Measurements from ENCODE around the gene TMEM256.

Gene TMEM256

GRCh38 chr17:7393613-7394451 is 10.1 kb downstream of the TMEM256 start:
- Histone ChIP-seq H3K9ac (peak overlapping the region; percentile 42; the same call in 1 of the 2 replicates), H3K36me3 (ENCODE audit: insufficient read depth) (no peaks in the 10 kb centered on the region), H3K4me1 (ENCODE audit: low read depth, poor library complexity, severe bottlenecking) (no peaks in the 10 kb centered on the region), H3K79me2 (ENCODE audit: insufficient read depth, low read depth) (no peaks in the 10 kb centered on the region), H3K4me3 (IDR thresholded peaks at IDR 0.05; ENCODE audit: insufficient read depth, low read depth, low read length) (no peak overlapping the region), H3K27me3 (ENCODE audit: insufficient read depth, low read depth) (no peaks in the 10 kb centered on the region), H4K20me1 (ENCODE audit: insufficient read depth) (no peaks in the 10 kb centered on the region), H2AFZ (ENCODE audit: low read depth) (peak overlapping the region; percentile 26; the same call in 1 of the 2 replicates), H3K4me2 (peak overlapping the region; percentile 39; the same call in 1 of the 2 replicates), H3K27ac (no peak overlapping the region)
- no peak for TF ChIP-seq CTCF (conservative IDR thresholded peaks at IDR 0.05; ENCODE audit: low read depth, low read length)

GRCh38 chr17:7392696-7393612 is 10.9 kb downstream of the TMEM256 start:
- Histone ChIP-seq H3K4me2 (peak overlapping the region; percentile 39; the same call in 1 of the 2 replicates), H4K20me1 (ENCODE audit: insufficient read depth) (no peaks in the 10 kb centered on the region), H2AFZ (ENCODE audit: low read depth) (no peak overlapping the region), H3K9ac (no peak overlapping the region), H3K36me3 (ENCODE audit: insufficient read depth) (no peaks in the 10 kb centered on the region), H3K27me3 (ENCODE audit: insufficient read depth, low read depth) (no peaks in the 10 kb centered on the region), H3K4me3 (IDR thresholded peaks at IDR 0.05; ENCODE audit: insufficient read depth, low read depth, low read length) (no peak overlapping the region), H3K27ac (no peak overlapping the region), H3K79me2 (ENCODE audit: insufficient read depth, low read depth) (no peaks in the 10 kb centered on the region), H3K4me1 (ENCODE audit: low read depth, poor library complexity, severe bottlenecking) (no peaks in the 10 kb centered on the region)
- no peak for TF ChIP-seq CTCF (conservative IDR thresholded peaks at IDR 0.05; ENCODE audit: low read depth, low read length)

GRCh38 chr17:7391307-7391706 is 12.6 kb downstream of the TMEM256 start:
- no peak overlapping the region for H3K9ac ChIP-seq
- H3K27ac ChIP-seq: no peak overlapping the region
- H3K36me3 ChIP-seq (ENCODE audit: insufficient read depth): no peaks in the 10 kb centered on the region
- H3K79me2 ChIP-seq (ENCODE audit: insufficient read depth, low read depth): no peaks in the 10 kb centered on the region
- no peaks in the 10 kb centered on the region for H4K20me1 ChIP-seq (ENCODE audit: insufficient read depth)
- TF ChIP-seq CTCF (conservative IDR thresholded peaks at IDR 0.05; ENCODE audit: low read depth, low read length): no peak
- H3K27me3 ChIP-seq (ENCODE audit: insufficient read depth, low read depth): no peaks in the 10 kb centered on the region
- no peak overlapping the region for H2AFZ ChIP-seq (ENCODE audit: low read depth)
- no peaks in the 10 kb centered on the region for H3K4me1 ChIP-seq (ENCODE audit: low read depth, poor library complexity, severe bottlenecking)
- H3K4me3 ChIP-seq (IDR thresholded peaks at IDR 0.05; ENCODE audit: insufficient read depth, low read depth, low read length): no peak overlapping the region
- H3K4me2 ChIP-seq: no peak overlapping the region

GRCh38 chr17:7389924-7390910 is 13.7 kb downstream of the TMEM256 start:
- no peaks in the 10 kb centered on the region for H3K4me1 ChIP-seq (ENCODE audit: low read depth, poor library complexity, severe bottlenecking)
- no peak overlapping the region for H3K27ac ChIP-seq
- H3K79me2 ChIP-seq (ENCODE audit: insufficient read depth, low read depth): no peaks in the 10 kb centered on the region
- H3K36me3 ChIP-seq (ENCODE audit: insufficient read depth): no peaks in the 10 kb centered on the region
- no peaks in the 10 kb centered on the region for H4K20me1 ChIP-seq (ENCODE audit: insufficient read depth)
- no peak for TF ChIP-seq CTCF (conservative IDR thresholded peaks at IDR 0.05; ENCODE audit: low read depth, low read length)
- H3K27me3 ChIP-seq (ENCODE audit: insufficient read depth, low read depth): no peaks in the 10 kb centered on the region
- H3K4me2 ChIP-seq: no peak overlapping the region
- no peak overlapping the region for H3K4me3 ChIP-seq (IDR thresholded peaks at IDR 0.05; ENCODE audit: insufficient read depth, low read depth, low read length)
- no peak overlapping the region for H3K9ac ChIP-seq
- H2AFZ ChIP-seq (ENCODE audit: low read depth): no peak overlapping the region

Data from KMS-11 (cell line).